Measurements from ENCODE around the gene COTL1. TPM values are rescaled to one million over a fixed set of nuclear protein-coding genes. Genes with fewer than 3 reads are reported as not detected.
A peak's percentile ranks its signal among the peaks of the same experiment; 100 is the strongest.

COTL1 gene
- total and polyA plus RNA-seq, 2 experiments from 2014 or later: 144 to 370 TPM

DNA sequence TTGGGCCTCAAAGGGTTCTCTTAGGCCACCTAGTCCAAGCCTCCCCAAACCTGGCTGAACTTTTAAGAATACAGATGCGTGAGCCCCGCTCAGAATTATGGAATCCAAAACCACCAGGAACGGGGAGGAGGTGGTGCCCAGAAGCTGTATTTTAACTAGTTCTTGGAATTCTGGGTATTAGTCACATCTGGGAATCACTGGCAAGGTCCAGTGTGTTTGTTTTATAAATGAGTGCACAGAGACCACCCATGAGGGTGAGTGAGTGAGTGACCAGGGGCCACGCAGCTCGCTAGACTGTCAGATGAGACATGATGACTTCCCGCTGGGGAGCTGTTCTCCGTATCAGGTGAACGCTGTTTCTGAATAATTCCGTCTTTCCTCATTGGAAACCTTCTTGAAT, 44.6 kb upstream of the COTL1 start:
- no peaks in the 10 kb centered on the region for H3F3A ChIP-seq (ENCODE audit: insufficient read depth)
- in situ Hi-C loops (cut with MboI): no loop called here
- no peaks in the 10 kb centered on the region for H3K27me3 ChIP-seq (replicated peaks; ENCODE audit: insufficient read depth)
- 0 out of 2 replicates have a peak, but pooled peaks cover 3% of the 10 kb centered on the region for H3K4me1 ChIP-seq (ENCODE audit: insufficient read depth)
- peaks cover 43% of the 10 kb centered on the region; the same call in 1 of the 2 replicates for H3K36me3 ChIP-seq (ENCODE audit: low read depth)
- no peaks in the 10 kb centered on the region for H4K20me1 ChIP-seq (ENCODE audit: insufficient read depth)
- 93 to 95% methylated on average over 9 of the region's 9 CpGs for WGBS, 2 experiments (ENCODE audit: low coverage in 1 of 2, low lambda C conversion rate in 2 of 2, missing lambda C conversion rate in 2 of 2)
- H3K9me2 ChIP-seq (ENCODE audit: insufficient read depth): no peaks in the 10 kb centered on the region
- H3K79me2 ChIP-seq (ENCODE audit: insufficient read depth): peaks cover 17% of the 10 kb centered on the region; the same call in 1 of the 2 replicates
- no peaks in the 10 kb centered on the region for H3K9me3 ChIP-seq (ENCODE audit: low read depth)
- no peak for TF ChIP-seq EZH2 (IDR thresholded peaks at IDR 0.05; ENCODE audit: insufficient read depth, poor library complexity, severe bottlenecking)
- no peak for TF ChIP-seq EZH2phosphoT487 (IDR thresholded peaks at IDR 0.05; ENCODE audit: insufficient read depth, low read depth)
- no peak overlapping the region for H3K27ac ChIP-seq
- no peak overlapping the region for H3K4me2 ChIP-seq (ENCODE audit: unreplicated experiment)
- no peak overlapping the region for H3K9ac ChIP-seq
- no peak for DNase-seq
- H2AFZ ChIP-seq: no peak overlapping the region
- H3K4me3 ChIP-seq: no peak overlapping the region

DNA sequence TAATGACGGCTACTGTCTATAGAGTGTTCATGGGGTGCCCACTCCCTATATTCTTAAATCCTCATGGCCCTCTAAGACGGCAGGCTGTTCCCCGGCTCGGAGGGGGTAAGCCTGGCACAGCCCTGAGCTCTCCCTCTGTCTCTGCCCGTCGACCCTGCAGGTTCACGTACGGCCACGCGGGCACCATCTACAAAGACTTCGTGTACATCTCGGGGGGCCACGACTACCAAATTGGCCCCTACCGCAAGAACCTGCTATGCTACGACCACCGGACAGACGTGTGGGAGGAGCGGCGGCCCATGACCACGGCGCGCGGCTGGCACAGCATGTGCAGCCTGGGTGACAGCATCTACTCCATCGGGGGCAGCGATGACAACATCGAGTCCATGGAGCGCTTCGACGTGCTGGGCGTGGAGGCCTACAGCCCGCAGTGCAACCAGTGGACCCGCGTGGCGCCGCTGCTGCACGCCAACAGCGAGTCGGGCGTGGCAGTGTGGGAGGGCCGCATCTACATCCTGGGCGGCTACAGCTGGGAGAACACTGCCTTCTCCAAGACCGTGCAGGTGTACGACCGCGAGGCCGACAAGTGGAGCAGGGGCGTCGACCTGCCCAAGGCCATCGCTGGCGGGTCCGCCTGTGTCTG, 43.7 kb upstream of the COTL1 start:
- TF ChIP-seq EZH2 (IDR thresholded peaks at IDR 0.05; ENCODE audit: insufficient read depth, poor library complexity, severe bottlenecking): no peak
- no peak for TF ChIP-seq EZH2phosphoT487 (IDR thresholded peaks at IDR 0.05; ENCODE audit: insufficient read depth, low read depth)
- H2AFZ ChIP-seq: no peak overlapping the region
- no peak for DNase-seq
- no peak overlapping the region for H3K4me2 ChIP-seq (ENCODE audit: unreplicated experiment)
- in situ Hi-C loops (cut with MboI): no loop called here
- H3K9me3 ChIP-seq (ENCODE audit: low read depth): no peaks in the 10 kb centered on the region
- 98% methylated on average over 50 to 51 of the region's 51 CpGs for WGBS, 2 experiments (ENCODE audit: low coverage in 1 of 2, low lambda C conversion rate in 2 of 2, missing lambda C conversion rate in 2 of 2)
- peaks cover 47% of the 10 kb centered on the region; the same call in 1 of the 2 replicates for H3K36me3 ChIP-seq (ENCODE audit: low read depth)
- H3K79me2 ChIP-seq (ENCODE audit: insufficient read depth): peaks cover 17% of the 10 kb centered on the region; the same call in 1 of the 2 replicates
- H3K4me1 ChIP-seq (ENCODE audit: insufficient read depth): 0 out of 2 replicates have a peak, but pooled peaks cover 3% of the 10 kb centered on the region
- H3K9me2 ChIP-seq (ENCODE audit: insufficient read depth): no peaks in the 10 kb centered on the region
- H3K9ac ChIP-seq: no peak overlapping the region
- H4K20me1 ChIP-seq (ENCODE audit: insufficient read depth): no peaks in the 10 kb centered on the region
- H3F3A ChIP-seq (ENCODE audit: insufficient read depth): no peaks in the 10 kb centered on the region
- H3K4me3 ChIP-seq: no peak overlapping the region
- no peaks in the 10 kb centered on the region for H3K27me3 ChIP-seq (replicated peaks; ENCODE audit: insufficient read depth)
- no peak overlapping the region for H3K27ac ChIP-seq

DNA sequence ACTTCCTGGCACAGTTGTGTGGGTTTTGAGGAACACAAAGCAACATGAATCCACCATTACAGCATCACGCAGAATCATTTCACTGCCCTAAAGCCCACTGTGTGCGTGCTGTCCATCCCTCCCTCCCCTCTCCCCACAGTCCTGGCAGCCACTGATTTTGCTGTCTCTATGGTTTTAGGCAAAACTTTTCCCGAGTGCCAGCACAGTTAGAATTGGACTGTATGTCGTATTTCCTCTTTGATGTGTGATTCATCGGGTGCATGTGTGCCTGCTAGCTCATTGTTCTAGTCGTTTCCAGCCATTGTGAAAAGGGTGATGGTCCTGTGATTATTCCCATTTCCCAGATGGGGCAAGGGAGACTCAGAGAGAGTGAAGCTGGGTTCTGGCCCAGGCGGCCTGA, 43.1 kb upstream of the COTL1 start:
- peak; percentile 46 for DNase-seq
- no peaks in the 10 kb centered on the region for H3F3A ChIP-seq (ENCODE audit: insufficient read depth)
- H3K4me2 ChIP-seq (ENCODE audit: unreplicated experiment): no peak overlapping the region
- H3K4me1 ChIP-seq (ENCODE audit: insufficient read depth): 0 out of 2 replicates have a peak, but pooled peaks cover 3% of the 10 kb centered on the region
- 51 to 55% methylated on average over 7 of the region's 7 CpGs for WGBS, 2 experiments (ENCODE audit: low coverage in 1 of 2, low lambda C conversion rate in 2 of 2, missing lambda C conversion rate in 2 of 2)
- peaks cover 20% of the 10 kb centered on the region for H3K79me2 ChIP-seq (ENCODE audit: insufficient read depth)
- H3K27me3 ChIP-seq (replicated peaks; ENCODE audit: insufficient read depth): no peaks in the 10 kb centered on the region
- no peak overlapping the region for H3K27ac ChIP-seq
- in situ Hi-C loops (cut with MboI): no loop called here
- TF ChIP-seq EZH2phosphoT487 (IDR thresholded peaks at IDR 0.05; ENCODE audit: insufficient read depth, low read depth) (no peak), EZH2 (IDR thresholded peaks at IDR 0.05; ENCODE audit: insufficient read depth, poor library complexity, severe bottlenecking) (no peak)
- H3K4me3 ChIP-seq: no peak overlapping the region
- H3K9me3 ChIP-seq (ENCODE audit: low read depth): no peaks in the 10 kb centered on the region
- no peak overlapping the region for H2AFZ ChIP-seq
- no peaks in the 10 kb centered on the region for H3K9me2 ChIP-seq (ENCODE audit: insufficient read depth)
- peak overlapping the region; percentile 17; the same call in 1 of the 2 replicates for H3K9ac ChIP-seq
- peaks cover 47% of the 10 kb centered on the region; the same call in 1 of the 2 replicates for H3K36me3 ChIP-seq (ENCODE audit: low read depth)
- no peaks in the 10 kb centered on the region for H4K20me1 ChIP-seq (ENCODE audit: insufficient read depth)

DNA sequence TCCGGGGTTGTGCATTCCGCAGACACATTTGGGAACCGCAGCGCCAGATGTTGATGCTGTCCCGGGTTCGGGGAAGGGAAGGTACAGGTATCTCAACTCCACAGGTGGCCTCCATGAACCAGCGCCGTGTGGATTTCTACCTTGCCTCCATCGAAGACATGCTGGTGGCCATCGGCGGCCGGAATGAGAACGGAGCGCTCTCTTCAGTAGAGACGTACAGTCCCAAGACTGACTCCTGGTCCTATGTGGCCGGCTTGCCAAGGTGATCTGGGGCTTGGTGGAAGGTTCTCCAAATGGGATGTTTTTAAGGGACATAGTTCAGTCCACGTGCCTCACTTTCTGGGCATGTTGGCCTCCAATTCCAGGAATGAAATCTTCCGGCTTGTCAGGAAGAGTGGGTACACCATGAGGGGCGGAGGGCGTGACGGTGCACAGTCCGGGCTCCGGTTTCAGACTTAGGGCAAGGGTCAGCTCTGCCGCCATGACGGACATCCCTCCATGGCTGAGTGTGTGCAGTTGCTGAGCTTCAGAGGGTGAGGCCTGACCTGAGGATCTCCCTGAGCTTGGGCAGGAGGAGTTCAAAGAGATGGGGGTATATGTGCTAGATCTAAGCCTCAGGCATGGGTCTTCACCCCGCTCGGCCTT, 41.9 kb upstream of the COTL1 start:
- no peak for DNase-seq
- Histone ChIP-seq H3F3A (ENCODE audit: insufficient read depth) (no peaks in the 10 kb centered on the region), H3K79me2 (ENCODE audit: insufficient read depth) (peaks cover 30% of the 10 kb centered on the region), H3K4me3 (no peak overlapping the region), H3K4me2 (ENCODE audit: unreplicated experiment) (no peak overlapping the region), H3K27ac (no peak overlapping the region), H3K9ac (no peak overlapping the region), H4K20me1 (ENCODE audit: insufficient read depth) (no peaks in the 10 kb centered on the region), H3K9me2 (ENCODE audit: insufficient read depth) (no peaks in the 10 kb centered on the region), H3K4me1 (ENCODE audit: insufficient read depth) (0 out of 2 replicates have a peak, but pooled peaks cover 3% of the 10 kb centered on the region), H3K9me3 (ENCODE audit: low read depth) (no peaks in the 10 kb centered on the region), H3K36me3 (ENCODE audit: low read depth) (peaks cover 45% of the 10 kb centered on the region; the same call in 1 of the 2 replicates), H2AFZ (no peak overlapping the region), H3K27me3 (replicated peaks; ENCODE audit: insufficient read depth) (no peaks in the 10 kb centered on the region)
- in situ Hi-C loops (cut with MboI): no loop called here
- no peak for TF ChIP-seq EZH2phosphoT487 (IDR thresholded peaks at IDR 0.05; ENCODE audit: insufficient read depth, low read depth)
- WGBS, 2 experiments (ENCODE audit: low coverage in 1 of 2, low lambda C conversion rate in 2 of 2, missing lambda C conversion rate in 2 of 2): 94 to 95% methylated on average over 27 of the region's 27 CpGs
